ENCODE data around the gene CTNNA2. TPM values are rescaled to one million over a fixed set of nuclear protein-coding genes. Genes with fewer than 3 reads are reported as not detected.

CTNNA2 gene
- total RNA-seq, 4 donors from 2014 or later: 0.40 to 1.7 (median 1.5) TPM; not detected in 1

GRCh38 chr2:79830501-79830900, 317.6 kb downstream of the CTNNA2 start:
- no peak overlapping the region for H3K27ac ChIP-seq
- WGBS, 2 donors (ENCODE audit: low coverage in 1 of 2): 52 to 83% methylated on average over 5 to 7 of the region's 7 CpGs
- no peak for TF ChIP-seq POLR2AphosphoS5 (IDR thresholded peaks at IDR 0.05)
- TF ChIP-seq, protein P1, sequence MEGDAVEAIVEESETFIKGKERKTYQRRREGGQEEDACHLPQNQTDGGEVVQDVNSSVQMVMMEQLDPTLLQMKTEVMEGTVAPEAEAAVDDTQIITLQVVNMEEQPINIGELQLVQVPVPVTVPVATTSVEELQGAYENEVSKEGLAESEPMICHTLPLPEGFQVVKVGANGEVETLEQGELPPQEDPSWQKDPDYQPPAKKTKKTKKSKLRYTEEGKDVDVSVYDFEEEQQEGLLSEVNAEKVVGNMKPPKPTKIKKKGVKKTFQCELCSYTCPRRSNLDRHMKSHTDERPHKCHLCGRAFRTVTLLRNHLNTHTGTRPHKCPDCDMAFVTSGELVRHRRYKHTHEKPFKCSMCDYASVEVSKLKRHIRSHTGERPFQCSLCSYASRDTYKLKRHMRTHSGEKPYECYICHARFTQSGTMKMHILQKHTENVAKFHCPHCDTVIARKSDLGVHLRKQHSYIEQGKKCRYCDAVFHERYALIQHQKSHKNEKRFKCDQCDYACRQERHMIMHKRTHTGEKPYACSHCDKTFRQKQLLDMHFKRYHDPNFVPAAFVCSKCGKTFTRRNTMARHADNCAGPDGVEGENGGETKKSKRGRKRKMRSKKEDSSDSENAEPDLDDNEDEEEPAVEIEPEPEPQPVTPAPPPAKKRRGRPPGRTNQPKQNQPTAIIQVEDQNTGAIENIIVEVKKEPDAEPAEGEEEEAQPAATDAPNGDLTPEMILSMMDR (IDR thresholded peaks at IDR 0.05): no peak
- TF ChIP-seq POLR2A (IDR thresholded peaks at IDR 0.05): no peak
- no peak for TF ChIP-seq EP300 (IDR thresholded peaks at IDR 0.05; ENCODE audit: low read depth)
- no peaks in the 10 kb centered on the region for H3K36me3 ChIP-seq
- no peak overlapping the region for H3K4me3 ChIP-seq
- H3K27me3 ChIP-seq: no peaks in the 10 kb centered on the region
- intact Hi-C loops (cut with DNase I; ENCODE audit: low total_unique reads) (no loop called here), in situ Hi-C loops (cut with MboI; ENCODE audit: low pct_ligation_motif_present in 1 of 4, low pct_unique_long_range_greater_than_20kb in 1 of 4, low sequenced_read_pairs in 3 of 4) (no loop called here)
- H3K9me3 ChIP-seq: no peaks in the 10 kb centered on the region
- no peaks in the 10 kb centered on the region for H3K4me1 ChIP-seq
- DNase-seq: no peak

- in situ Hi-C loops (cut with MboI; ENCODE audit: low pct_ligation_motif_present in 1 of 4, low pct_unique_long_range_greater_than_20kb in 1 of 4, low sequenced_read_pairs in 3 of 4) (no loop called here), intact Hi-C loops (cut with DNase I; ENCODE audit: low total_unique reads) (no loop called here)
Observed at GRCh38 chr2:79831961-79832360, 319.1 kb downstream of the CTNNA2 start.

DNA sequence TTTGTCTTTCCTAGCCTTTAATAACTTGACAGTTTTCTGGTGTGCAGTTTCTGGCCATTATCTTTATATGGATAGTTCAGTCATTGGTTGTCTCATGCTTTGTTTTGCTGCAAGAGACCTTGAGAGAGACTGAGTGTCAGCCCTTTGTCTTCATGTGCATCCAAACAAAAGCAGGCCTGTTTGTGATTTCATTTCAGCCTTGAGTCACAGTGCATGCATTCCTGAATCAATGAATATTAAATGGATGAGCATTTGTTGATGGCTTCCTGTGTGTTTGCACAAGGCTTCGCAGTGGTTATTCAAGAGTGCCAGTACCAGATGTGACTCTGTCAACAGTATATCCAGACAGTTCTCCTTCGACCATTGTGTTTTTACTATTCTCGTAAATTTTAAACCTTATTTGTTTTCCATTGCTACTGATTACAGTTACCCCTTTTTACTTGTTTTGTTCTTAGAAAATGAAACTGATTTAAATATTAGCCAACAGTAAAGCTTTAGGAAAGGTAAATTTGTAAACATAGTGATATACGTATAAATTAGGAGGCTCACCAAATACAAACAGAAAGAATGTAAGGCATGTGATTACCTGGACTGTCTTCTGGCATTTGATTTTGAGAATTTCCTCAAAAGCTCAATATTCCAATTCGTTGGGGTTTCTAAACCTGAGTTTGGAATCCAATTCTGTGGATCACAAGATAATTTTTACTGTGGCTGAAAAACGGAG, 319.8 kb downstream of the CTNNA2 start:
- TF ChIP-seq, protein P1 (IDR thresholded peaks at IDR 0.05): no peak
- TF ChIP-seq POLR2AphosphoS5 (IDR thresholded peaks at IDR 0.05): no peak
- no peak for TF ChIP-seq EP300 (IDR thresholded peaks at IDR 0.05; ENCODE audit: low read depth)
- TF ChIP-seq POLR2A (IDR thresholded peaks at IDR 0.05): no peak
- in situ Hi-C loops (cut with MboI; ENCODE audit: low pct_ligation_motif_present in 1 of 4, low pct_unique_long_range_greater_than_20kb in 1 of 4, low sequenced_read_pairs in 3 of 4): no loop called here
- Histone ChIP-seq H3K36me3 (no peaks in the 10 kb centered on the region), H3K4me3 (no peak overlapping the region), H3K27ac (no peak overlapping the region), H3K4me1 (no peaks in the 10 kb centered on the region), H3K27me3 (no peaks in the 10 kb centered on the region), H3K9me3 (no peaks in the 10 kb centered on the region)
- DNase-seq: no peak
- intact Hi-C loops (cut with DNase I; ENCODE audit: low total_unique reads): no loop called here
- 46 to 55% methylated on average over 6 of the region's 6 CpGs for WGBS, 2 donors (ENCODE audit: low coverage in 1 of 2)

More at GRCh38 chr2:79831961-79832360, 319.1 kb downstream of the CTNNA2 start:
- Histone ChIP-seq H3K9me3 (no peaks in the 10 kb centered on the region), H3K27ac (no peak overlapping the region), H3K27me3 (no peaks in the 10 kb centered on the region), H3K4me3 (no peak overlapping the region), H3K4me1 (no peaks in the 10 kb centered on the region), H3K36me3 (no peaks in the 10 kb centered on the region)
- 57 to 59% methylated on average over 3 of the region's 3 CpGs for WGBS, 2 donors (ENCODE audit: low coverage in 1 of 2)
- DNase-seq: no peak
- TF ChIP-seq EP300 (IDR thresholded peaks at IDR 0.05; ENCODE audit: low read depth) (no peak), POLR2A (IDR thresholded peaks at IDR 0.05) (no peak), POLR2AphosphoS5 (IDR thresholded peaks at IDR 0.05) (no peak)
- TF ChIP-seq, protein P1 (IDR thresholded peaks at IDR 0.05): no peak

DNA sequence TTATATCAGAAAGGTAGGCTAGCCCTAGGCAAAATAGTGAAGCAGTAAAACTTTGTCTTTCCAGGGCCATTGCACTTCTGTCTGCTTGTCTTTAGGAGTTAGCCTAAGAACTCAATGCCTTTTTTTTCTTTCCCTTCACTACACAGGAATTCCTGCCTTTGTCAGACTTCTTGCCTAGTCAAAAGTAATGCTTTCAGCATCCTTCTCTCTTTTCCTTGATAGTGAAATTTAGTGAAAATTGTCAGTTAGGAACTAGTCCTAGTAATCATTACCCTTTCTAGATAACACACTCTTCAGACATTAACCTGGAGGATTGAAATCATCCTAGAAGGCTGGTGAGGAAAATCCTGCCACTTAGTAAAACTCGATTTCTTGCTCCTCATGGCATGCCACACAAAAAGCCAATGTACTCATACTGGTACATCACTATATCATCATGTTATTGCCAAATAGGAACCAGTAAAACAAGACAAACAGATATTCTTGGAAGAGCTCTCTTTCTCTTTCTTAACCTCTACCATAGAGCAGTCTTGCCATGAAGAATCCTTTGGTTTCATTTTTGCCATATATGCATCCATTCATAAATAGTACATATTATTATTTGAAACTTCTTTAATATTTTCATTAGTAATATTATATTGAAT, 320.5 kb downstream of the CTNNA2 start:
- intact Hi-C loops (cut with DNase I; ENCODE audit: low total_unique reads): no loop called here
- H3K4me3 ChIP-seq: no peak overlapping the region
- H3K4me1 ChIP-seq: no peaks in the 10 kb centered on the region
- in situ Hi-C loops (cut with MboI; ENCODE audit: low pct_ligation_motif_present in 1 of 4, low pct_unique_long_range_greater_than_20kb in 1 of 4, low sequenced_read_pairs in 3 of 4): no loop called here
- TF ChIP-seq, protein P1 (IDR thresholded peaks at IDR 0.05): no peak
- TF ChIP-seq POLR2AphosphoS5 (IDR thresholded peaks at IDR 0.05): no peak
- no peak for TF ChIP-seq EP300 (IDR thresholded peaks at IDR 0.05; ENCODE audit: low read depth)
- no peak for TF ChIP-seq POLR2A (IDR thresholded peaks at IDR 0.05)
- H3K36me3 ChIP-seq: no peaks in the 10 kb centered on the region
- no peaks in the 10 kb centered on the region for H3K9me3 ChIP-seq
- H3K27ac ChIP-seq: no peak overlapping the region
- 44 to 59% methylated on average over 1 of the region's 1 CpG for WGBS, 2 donors (ENCODE audit: low coverage in 1 of 2)
- no peaks in the 10 kb centered on the region for H3K27me3 ChIP-seq
- DNase-seq: no peak

All from transverse colon (tissue), 4 donors.